SKM-1 (cell line): ENCODE results near the gene PADI4.
"Not testable (repeated sequence)": the region's sequence is repeated elsewhere in the genome, so short reads cannot be mapped to it uniquely, and the experiment has no call there.

Source experiments
- DNase-seq: peaks from one replicate; lab custom pipeline; 2025; ENCODE audit not compliant: unreplicated experiment; lab: John Stamatoyannopoulos, UW

Gene PADI4

DNA sequence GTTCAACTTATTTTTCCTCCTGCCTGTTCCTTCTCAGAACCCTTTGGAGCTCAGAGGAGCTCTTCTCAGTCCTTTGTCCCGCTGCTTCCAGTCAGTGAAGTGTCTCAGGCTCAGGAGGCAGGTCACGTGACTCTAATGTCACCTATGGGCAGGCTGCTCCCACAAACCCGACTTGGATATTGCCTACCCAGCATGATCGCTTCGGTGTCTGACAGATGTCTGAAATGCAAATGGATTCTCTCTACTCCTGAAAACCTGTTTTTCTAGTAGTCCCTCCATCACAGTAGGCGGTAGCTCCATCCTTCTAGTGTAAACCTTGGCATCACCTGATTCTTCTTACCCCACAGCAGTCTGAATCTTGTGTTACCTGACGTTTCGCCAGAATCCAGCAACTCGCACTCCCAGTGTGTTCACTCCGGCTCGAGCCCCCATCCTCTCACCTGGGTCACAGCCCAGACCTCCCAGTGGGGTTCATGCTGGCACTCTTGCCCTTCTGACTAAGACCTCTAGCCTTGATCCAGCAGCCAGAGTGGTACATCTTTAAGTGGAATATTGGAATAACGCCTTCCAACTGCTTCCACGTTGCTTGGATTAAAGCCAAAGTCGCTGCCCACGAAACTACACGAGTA is 69.4 kb downstream of the PADI4 start:
- DNase-seq, result no peak

DNA sequence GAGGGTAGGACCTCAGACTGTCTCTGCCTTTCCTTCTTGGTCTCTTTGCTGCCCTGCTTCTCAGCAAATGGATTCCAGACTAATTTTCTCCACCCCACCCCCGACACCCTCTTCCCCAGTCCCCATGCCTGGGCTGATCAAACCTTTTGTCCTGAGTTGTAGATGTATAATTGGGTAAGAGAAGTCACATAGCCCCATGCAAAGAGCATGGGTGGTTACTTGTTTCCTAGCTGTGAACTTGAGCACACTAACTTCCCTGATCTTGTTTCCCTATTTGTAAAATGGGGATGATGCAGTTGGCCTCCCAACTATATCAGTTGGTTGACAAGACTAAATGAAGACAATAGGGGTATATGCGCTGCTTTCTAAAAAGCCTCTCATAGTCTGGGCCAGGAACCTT is 73.2 kb downstream of the PADI4 start:
- no peak for DNase-seq

DNA sequence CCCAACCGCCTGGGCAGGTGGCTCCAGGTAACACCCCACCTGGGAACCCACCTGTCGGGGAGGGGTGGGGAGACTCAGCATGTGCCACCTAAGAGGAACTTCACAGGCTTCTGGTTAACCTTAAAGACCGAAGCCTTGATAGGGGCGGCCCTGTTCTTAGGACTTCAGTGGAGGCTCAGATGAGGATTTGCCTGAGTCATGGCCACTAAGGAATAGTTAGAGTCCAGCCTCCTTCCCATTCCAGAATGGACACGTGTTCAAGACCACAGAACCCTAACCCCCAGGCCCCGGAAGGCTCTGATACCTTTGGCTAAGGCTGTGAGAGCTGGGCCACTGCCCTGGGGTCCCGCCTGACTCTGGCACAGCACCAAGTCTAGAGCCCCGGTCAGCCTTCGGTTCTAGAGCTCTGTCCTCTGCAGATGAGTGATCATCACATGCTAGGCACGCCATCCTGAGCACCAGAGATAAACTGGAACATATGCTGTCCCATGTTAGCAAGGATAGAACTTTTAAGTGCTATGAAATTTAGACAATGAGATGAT is 84.3 kb downstream of the PADI4 start:
- no peak for DNase-seq

DNA sequence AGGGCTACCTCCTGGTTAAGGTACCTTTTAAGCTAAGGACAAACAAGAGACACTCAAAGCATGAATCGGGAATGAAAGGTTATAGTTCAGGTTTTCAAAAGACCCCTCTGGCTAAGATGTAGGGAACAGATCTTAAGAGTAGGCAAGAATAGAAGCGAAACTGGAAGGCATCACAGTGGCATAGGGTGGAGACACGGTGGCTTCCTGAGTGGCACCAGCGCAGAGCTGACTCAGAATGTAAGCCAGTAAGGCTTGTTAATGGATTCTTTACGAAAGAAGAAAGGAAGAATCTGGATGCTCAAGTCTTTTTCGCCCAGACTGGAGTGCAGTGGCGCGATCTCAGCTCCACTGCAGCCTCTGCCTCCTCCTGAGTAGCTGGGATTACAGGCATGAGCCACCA is 85.2 kb downstream of the PADI4 start:
- no peak for DNase-seq

DNA sequence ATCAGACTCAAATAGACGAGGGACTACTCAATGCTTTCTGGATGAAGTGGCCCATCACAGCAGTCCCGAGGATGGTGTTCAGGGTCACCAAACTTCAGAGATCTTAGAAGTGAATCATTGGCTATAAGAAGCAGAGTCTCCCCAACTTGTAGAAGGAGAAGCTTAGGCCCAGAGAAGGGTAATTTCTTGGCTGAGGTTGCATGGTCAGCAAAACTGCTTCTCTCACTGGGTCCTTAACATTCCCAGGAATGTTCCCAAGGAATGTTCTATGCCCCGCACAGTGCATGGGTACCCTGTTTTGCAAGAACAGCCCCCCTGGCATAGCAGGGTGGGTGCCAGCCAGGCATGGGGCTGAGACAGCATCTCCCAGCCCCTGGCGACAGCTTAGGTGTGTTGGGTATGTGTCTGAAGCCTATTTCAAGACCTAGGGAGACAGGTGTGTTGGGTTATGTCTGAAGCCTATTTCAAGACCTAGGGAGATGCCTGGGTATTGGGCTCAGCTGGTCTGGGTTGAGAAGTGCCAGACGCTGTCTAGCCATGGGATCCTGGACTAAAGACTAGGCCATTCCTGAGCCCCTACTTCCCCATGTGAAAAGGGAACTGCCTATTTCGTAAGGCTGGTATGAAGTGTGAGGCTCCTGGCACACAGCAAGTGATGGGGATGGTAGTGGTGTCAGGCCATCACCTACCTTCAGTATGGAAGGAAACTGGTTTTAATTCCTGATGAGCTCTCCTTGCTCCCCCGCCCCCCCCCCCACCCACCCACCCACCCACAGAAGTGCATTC is 90.1 kb downstream of the PADI4 start:
- DNase-seq, result peak; percentile 60

DNA sequence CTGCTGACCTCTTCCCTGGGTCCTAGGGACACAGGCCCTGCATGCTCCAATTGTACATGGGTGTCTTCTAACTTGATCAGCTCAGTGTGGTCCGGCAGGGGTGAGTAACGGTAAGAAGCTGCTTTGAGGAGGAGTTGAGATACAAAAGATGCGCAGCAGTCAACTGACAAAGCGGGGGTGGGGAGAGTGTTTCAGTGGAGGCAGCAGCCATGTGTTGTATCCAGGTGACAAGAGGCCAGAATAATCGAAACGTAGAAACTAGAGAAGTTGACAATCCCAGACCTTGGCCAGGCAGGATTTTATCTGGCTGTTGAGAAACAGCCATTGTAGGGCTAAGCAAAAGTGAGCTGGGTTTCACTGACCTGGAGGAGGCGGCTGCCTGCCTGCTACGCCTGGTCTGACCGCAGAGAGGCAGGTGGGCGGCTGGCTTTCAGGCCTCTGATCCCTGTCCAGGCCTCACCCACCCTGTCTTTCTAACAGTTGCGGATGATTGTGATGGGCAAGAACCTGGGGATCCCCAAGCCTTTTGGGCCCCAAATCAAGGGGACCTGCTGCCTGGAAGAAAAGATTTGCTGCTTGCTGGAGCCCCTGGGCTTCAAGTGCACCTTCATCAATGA is 92.8 kb downstream of the PADI4 start:
- DNase-seq, result no peak

DNA sequence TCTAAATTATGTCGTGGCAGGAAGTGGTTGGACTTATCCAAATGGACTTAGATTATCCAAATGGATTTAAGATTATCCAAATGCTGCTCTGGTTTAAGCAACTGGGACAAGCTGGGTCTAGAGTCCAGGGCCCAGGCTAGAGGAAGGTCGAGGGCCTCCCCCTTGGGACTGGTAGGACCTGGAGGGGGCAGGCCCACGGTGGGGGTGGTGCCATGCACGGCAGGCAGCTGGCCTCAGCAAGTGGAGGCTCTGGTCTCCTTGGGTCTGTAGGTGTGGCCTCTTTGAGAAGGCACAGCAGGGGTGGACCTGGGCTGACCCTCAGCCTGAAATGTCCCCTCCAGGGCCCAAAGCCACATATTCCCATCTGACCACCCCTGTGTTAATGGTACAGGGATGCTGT is 93.8 kb downstream of the PADI4 start:
- DNase-seq, result no peak

DNA sequence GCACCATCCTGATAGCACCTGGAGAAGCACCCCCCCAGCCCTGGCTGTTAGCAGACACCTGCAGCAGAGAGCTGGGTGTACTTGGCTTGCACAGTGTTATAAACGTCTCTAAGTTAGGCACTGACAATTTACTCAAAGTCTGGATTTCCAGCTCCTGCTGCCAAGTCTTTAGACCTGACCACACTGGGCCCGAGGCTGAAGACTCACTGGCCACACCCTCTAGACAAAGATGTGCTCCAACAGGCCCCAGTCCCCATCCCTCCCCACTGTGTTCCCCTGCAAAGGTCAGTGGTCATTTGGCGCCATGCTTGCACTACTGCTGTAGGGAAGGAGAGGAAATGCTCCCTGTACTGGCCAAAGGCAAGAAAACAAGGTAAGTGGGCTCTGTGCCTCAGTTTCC is 95.1 kb downstream of the PADI4 start:
- DNase-seq, result no peak

DNA sequence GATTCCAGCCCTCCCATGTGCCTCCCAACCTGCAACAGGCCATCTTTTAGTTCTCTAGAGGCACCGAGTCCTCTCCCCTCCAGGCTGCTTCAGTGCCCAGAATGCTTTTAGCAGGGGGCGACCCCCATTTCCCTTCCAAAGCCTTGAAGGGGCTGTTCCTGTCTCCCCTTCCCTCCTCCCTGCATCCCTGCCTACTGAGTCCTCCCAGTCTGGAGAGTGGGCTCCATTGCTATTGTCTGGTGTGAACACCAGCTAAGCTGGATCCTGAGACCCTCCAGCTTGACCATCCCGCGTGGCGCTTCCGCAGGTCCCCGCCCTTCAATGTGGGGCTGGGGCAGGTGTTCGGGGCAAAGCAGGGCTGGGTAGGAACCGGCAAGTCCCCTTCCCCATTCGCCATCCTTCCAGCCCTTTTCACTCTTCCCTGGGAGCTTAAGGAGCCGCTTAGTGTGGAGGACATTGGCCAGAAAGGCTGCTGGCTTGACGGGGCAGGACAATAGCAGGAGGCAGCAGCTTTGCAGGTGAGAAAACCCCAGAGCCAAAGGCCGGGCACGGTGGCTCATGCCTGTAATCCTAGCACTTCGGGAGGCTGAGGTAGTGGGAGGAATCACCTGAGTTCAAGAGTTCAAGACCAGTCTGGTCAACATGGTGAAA is 96.2 kb downstream of the PADI4 start:
- no peak for DNase-seq

DNA sequence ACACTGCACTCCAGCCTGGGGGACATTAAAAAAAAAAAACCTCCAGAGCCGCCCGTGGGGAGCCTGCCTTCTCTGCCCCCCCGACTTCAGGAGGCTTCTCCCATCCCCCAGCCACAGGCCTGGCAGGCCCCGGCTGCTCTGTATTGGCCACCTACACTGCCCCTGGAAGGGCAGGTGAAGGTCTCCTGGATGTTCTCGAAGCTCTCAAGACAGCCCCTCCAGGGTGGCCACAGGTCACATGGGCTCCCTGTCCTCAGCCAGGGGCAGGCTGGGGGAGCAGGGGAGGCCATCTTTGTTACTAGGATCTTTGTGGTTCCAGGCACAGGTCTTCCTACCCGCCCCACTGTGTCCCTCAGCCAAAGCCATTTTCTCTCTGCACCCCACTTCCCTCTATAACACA is 96.8 kb downstream of the PADI4 start:
- DNase-seq, result no peak

DNA sequence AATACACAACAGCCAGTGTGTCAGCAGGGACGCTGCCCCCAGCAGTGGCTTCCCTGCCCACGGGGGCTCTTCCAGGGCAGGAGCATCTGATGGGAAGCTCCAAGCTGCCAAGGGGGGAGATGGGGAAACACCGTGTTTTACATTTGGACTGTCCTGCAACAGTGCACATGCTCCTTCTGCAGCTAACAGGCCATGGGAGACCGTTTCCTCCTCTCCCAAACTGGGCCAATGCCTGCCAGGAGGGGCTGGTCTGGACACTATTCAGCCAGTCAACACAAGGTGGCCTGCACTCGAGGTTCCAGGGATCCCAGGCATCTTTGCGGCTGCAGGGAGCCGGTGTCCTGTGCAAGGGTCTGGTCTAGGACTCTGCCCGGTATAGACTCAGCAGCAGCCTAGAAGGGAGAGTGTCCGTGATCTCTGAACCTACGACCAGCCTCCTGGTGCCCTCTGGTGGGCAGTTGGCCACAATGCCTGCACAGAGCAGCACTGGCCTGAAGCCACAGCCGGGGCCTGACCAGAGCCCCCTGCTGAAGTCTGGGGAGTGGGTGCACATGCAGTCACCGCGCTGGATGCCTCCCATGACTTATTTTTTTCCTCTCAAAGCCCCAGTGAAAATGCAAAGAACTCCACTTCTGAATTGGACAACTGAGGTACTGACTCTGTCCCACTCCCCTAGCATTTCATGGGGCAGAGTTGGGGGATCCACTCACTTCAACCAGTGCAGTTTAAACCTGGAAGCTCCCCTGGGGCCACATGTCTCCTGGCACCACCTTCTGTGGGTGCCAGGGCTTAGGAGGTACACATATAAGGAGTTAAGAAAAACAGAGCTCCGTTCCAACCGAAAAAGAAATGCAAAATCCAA is 98.1 kb downstream of the PADI4 start:
- DNase-seq, result peak; percentile 24

DNA sequence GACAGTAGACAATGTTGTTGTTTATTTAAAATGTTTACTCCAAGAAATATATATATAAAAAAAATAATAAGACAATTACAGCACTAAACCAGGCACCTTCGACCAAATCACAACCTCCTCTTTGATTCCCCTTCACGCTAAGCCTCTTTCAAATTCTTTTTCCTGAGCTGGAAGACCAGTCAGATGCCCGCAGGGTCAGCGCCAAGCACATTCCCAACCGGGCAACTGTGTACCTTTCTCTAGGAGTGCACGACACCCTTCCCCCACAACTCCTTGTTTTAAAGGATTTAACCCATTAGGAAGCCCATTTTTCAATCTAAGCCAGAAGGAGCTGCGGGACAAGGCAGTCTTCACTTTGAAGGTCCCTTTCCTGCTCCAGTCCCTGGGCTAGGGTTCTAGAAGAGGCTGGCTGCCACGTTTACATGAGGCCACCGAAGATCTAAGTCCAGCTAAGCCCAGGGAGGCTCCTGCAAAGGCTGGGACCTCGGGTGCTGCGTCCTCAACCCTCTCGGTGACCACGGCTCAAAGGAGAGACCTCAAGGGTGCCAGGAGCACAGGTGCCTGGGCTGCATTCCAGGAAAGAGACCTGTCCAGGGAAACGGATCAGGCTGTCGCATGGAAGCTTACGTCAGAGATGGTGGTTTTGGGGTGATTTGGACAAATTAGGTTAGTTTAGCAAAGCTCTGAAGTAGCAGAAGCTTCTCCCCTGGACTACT is 98.9 kb downstream of the PADI4 start:
- DNase-seq, result not testable (repeated sequence)

DNA sequence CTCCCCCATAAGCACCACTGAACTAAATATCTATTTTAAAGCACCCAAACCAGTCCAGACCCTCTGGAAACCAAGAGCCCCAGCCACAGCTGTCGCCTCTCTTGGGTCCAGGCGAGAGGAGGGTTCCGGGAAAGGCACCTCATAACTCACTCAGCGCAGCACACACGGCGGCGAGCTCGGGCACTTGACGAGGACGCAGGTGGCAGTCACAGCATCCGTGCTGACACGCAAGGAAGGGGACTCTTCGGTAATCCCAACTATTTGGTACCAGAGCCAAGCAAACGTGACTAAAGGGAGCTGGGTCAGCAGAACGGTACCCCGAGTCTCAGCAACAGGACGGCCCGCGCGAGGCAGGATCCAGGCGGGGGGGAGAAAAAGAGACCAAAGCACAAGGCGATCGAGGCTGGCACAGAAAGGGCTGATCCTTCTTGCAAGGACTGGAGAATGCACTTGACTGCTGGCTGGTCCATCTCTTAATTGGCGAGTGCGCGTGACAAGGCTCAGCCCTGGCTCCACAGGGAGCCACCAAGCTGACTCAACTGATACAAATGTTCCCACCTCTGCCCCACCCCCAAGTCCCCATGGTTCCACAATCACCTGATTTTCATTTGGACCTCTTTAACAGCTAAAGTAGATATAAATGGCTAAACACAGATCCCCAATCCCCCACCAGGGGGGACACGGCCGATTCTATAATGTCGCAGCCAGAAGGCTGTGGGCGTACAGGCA is 100.0 kb downstream of the PADI4 start:
- DNase-seq, result not testable (repeated sequence)

DNA sequence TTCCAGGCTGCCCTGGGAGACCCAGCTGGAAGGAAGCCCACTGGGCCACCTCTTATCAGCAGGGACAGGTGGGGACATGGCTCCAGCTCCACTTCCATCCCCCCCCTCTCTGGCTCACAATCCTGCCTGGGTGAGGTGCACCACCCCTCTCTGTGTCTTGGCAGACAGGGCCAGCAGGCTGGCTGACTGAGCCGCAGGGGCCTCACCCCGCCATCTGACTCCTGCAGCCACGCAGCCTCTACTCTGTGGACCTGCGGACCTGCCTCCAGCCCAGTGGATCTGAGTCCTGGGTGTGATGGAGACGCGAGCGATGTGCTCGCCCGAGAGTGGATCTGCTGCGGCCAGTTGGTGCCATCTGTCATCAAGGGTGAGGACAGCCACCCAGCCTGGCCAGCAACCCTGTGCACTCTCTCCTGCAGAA is 101.4 kb downstream of the PADI4 start:
- no peak for DNase-seq

DNA sequence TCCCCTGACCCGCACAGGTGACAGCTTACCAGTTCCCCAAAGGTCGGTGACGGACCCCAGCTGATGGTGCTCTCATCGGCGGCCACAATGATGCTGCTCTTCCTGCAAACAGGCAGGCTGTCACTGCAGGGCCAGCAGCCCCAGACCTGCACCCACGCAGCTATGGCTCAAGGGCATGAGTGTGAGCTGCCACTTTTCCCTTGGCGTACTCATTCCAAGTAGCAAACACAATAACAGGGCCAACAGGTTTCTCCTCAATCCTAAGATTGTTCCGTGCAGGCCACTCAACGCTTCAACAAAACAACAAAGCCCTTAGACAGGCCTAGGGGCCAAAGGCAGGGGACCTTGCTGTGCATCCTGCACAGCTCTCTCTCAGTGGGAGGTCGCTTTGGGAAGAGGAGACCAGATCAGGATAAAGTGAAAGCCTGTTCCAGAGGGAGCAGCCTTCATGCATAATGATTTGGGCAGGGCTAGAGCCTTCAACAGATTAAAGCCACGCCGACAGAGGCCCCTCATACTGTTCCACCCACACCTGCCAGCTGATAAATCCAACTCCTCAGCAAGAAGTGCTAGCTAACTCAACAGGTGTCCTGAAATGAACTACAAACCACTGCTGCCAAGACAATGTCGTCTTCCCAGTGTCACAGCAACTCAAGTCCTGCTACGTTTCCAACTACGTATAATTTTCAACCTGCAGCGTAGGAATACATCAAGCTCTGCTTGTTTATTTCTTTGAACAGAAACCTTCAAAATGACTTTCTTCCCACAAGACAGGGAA is 104.3 kb downstream of the PADI4 start:
- no peak for DNase-seq
